ENCODE results near the gene SMIM5. TPM values are rescaled to one million over a fixed set of nuclear protein-coding genes. Genes with fewer than 3 reads are reported as not detected.

Gene SMIM5
- total and polyA plus RNA-seq, 2 of the 13 experiments (the other 11 are each of a cell fraction or from before 2014, with no cell fraction given): not detected

- TF ChIP-seq PHF20 (CRISPR knock-in tag; IDR thresholded peaks at IDR 0.05) (no peak), E2F5 (CRISPR knock-in tag; conservative IDR thresholded peaks at IDR 0.05) (no peak), AKAP8 (CRISPR knock-in tag; IDR thresholded peaks at IDR 0.05) (no peak), MXD4 (CRISPR knock-in tag; IDR thresholded peaks at IDR 0.05) (no peak), GLI4 (CRISPR knock-in tag; IDR thresholded peaks at IDR 0.05; ENCODE audit: borderline replicate concordance) (no peak), SP1 (IDR thresholded peaks at IDR 0.05) (no peak), SP1 (CRISPR knock-in tag; IDR thresholded peaks at IDR 0.05) (0 out of 2 replicates have a peak, but pooled peaks have one; percentile 1)
- TF ChIP-seq, protein P1, sequence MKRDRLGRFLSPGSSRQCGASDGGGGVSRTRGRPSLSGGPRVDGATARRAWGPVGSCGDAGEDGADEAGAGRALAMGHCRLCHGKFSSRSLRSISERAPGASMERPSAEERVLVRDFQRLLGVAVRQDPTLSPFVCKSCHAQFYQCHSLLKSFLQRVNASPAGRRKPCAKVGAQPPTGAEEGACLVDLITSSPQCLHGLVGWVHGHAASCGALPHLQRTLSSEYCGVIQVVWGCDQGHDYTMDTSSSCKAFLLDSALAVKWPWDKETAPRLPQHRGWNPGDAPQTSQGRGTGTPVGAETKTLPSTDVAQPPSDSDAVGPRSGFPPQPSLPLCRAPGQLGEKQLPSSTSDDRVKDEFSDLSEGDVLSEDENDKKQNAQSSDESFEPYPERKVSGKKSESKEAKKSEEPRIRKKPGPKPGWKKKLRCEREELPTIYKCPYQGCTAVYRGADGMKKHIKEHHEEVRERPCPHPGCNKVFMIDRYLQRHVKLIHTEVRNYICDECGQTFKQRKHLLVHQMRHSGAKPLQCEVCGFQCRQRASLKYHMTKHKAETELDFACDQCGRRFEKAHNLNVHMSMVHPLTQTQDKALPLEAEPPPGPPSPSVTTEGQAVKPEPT (CRISPR knock-in tag; IDR thresholded peaks at IDR 0.05; ENCODE audit: low read depth): no peak
- TF ChIP-seq, protein P2, sequence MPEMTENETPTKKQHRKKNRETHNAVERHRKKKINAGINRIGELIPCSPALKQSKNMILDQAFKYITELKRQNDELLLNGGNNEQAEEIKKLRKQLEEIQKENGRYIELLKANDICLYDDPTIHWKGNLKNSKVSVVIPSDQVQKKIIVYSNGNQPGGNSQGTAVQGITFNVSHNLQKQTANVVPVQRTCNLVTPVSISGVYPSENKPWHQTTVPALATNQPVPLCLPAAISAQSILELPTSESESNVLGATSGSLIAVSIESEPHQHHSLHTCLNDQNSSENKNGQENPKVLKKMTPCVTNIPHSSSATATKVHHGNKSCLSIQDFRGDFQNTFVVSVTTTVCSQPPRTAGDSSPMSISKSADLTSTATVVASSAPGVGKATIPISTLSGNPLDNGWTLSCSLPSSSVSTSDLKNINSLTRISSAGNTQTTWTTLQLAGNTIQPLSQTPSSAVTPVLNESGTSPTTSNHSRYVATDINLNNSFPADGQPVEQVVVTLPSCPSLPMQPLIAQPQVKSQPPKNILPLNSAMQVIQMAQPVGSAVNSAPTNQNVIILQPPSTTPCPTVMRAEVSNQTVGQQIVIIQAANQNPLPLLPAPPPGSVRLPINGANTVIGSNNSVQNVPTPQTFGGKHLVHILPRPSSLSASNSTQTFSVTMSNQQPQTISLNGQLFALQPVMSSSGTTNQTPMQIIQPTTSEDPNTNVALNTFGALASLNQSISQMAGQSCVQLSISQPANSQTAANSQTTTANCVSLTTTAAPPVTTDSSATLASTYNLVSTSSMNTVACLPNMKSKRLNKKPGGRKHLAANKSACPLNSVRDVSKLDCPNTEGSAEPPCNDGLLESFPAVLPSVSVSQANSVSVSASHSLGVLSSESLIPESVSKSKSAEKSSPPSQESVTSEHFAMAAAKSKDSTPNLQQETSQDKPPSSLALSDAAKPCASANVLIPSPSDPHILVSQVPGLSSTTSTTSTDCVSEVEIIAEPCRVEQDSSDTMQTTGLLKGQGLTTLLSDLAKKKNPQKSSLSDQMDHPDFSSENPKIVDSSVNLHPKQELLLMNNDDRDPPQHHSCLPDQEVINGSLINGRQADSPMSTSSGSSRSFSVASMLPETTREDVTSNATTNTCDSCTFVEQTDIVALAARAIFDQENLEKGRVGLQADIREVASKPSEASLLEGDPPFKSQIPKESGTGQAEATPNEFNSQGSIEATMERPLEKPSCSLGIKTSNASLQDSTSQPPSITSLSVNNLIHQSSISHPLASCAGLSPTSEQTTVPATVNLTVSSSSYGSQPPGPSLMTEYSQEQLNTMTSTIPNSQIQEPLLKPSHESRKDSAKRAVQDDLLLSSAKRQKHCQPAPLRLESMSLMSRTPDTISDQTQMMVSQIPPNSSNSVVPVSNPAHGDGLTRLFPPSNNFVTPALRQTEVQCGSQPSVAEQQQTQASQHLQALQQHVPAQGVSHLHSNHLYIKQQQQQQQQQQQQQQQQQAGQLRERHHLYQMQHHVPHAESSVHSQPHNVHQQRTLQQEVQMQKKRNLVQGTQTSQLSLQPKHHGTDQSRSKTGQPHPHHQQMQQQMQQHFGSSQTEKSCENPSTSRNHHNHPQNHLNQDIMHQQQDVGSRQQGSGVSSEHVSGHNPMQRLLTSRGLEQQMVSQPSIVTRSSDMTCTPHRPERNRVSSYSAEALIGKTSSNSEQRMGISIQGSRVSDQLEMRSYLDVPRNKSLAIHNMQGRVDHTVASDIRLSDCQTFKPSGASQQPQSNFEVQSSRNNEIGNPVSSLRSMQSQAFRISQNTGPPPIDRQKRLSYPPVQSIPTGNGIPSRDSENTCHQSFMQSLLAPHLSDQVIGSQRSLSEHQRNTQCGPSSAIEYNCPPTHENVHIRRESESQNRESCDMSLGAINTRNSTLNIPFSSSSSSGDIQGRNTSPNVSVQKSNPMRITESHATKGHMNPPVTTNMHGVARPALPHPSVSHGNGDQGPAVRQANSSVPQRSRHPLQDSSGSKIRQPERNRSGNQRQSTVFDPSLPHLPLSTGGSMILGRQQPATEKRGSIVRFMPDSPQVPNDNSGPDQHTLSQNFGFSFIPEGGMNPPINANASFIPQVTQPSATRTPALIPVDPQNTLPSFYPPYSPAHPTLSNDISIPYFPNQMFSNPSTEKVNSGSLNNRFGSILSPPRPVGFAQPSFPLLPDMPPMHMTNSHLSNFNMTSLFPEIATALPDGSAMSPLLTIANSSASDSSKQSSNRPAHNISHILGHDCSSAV (CRISPR knock-in tag; IDR thresholded peaks at IDR 0.05; ENCODE audit: borderline replicate concordance): no peak
Observed at GRCh38 chr17:75589919-75590303, 43.3 kb upstream of the SMIM5 start (continued).

Measured in HepG2 (cell line).